ENCODE results near the gene GNAZ.

DNA sequence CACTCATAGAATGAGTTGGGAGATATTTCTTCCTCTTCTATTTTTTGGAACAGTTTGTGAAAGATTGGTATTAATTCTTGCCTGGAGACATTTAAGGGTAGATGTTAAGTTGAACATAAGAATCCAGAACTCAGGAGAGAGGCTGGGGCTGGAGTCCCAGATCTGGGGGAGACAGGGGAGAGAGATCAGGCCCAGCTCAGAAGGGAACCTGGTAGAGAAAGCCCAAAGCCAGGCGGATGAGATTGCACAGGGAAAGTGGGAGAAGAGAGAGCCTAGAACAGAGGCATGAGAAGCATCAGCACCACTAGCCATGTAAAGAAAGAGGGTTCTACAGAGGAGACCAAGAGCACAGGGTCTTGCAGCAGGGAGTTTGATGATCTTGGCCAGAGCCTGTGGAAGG, 13.0 kb upstream of the GNAZ start:
- no peak for TF ChIP-seq POLR2A (IDR thresholded peaks at IDR 0.05; ENCODE audit: low read length)
- TF ChIP-seq, protein P1, sequence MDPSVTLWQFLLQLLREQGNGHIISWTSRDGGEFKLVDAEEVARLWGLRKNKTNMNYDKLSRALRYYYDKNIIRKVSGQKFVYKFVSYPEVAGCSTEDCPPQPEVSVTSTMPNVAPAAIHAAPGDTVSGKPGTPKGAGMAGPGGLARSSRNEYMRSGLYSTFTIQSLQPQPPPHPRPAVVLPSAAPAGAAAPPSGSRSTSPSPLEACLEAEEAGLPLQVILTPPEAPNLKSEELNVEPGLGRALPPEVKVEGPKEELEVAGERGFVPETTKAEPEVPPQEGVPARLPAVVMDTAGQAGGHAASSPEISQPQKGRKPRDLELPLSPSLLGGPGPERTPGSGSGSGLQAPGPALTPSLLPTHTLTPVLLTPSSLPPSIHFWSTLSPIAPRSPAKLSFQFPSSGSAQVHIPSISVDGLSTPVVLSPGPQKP (IDR thresholded peaks at IDR 0.05; ENCODE audit: low read depth, low read length), result no peak
- no peak for TF ChIP-seq MAFK (IDR thresholded peaks at IDR 0.05; ENCODE audit: partially characterized antibody)
- no peak for TF ChIP-seq JUN (IDR thresholded peaks at IDR 0.05)
- TF ChIP-seq, protein P2, sequence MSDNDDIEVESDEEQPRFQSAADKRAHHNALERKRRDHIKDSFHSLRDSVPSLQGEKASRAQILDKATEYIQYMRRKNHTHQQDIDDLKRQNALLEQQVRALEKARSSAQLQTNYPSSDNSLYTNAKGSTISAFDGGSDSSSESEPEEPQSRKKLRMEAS (IDR thresholded peaks at IDR 0.05), result no peak
- TF ChIP-seq, protein P3, sequence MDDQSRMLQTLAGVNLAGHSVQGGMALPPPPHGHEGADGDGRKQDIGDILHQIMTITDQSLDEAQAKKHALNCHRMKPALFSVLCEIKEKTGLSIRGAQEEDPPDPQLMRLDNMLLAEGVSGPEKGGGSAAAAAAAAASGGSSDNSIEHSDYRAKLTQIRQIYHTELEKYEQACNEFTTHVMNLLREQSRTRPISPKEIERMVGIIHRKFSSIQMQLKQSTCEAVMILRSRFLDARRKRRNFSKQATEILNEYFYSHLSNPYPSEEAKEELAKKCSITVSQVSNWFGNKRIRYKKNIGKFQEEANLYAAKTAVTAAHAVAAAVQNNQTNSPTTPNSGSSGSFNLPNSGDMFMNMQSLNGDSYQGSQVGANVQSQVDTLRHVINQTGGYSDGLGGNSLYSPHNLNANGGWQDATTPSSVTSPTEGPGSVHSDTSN (IDR thresholded peaks at IDR 0.05), result no peak

Measured in A549 (cell line).